GM18526 (cell line): ENCODE measurements around the gene PCNT.

ENCODE experiments used
- POLR2A ChIP-seq: IDR thresholded peaks from 3 replicates; pipeline ENCODE4 v1.6.1; 2011; ENCODE audit not compliant: insufficient read length; ENCODE audit errors: extremely low read depth

Gene PCNT

DNA sequence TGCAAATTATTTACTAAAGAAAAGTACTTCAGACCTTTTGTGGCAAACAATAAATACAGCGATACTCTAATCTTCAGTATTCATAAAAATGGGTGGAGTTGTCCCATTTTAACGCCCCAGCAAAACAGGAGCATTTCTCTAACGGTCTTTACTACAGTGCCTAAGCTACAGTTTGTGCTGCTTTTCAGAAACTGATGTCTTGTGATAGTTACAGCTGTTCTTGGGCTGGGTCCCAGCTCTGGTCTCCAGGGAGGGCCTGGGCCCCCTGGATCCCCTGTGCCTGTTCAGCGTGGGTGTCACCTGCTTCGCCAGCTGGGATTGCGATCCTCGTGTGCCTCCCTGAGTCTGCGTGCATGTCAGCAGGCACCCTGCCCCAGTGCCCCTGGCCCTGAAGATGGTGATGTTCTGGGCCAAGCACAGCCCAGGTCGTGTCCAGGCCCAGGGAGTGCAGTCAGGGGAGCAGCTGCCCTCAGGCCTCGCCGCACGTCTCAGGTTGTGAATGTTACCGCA, 70.7 kb downstream of the PCNT start:
- TF ChIP-seq POLR2A = no peak

DNA sequence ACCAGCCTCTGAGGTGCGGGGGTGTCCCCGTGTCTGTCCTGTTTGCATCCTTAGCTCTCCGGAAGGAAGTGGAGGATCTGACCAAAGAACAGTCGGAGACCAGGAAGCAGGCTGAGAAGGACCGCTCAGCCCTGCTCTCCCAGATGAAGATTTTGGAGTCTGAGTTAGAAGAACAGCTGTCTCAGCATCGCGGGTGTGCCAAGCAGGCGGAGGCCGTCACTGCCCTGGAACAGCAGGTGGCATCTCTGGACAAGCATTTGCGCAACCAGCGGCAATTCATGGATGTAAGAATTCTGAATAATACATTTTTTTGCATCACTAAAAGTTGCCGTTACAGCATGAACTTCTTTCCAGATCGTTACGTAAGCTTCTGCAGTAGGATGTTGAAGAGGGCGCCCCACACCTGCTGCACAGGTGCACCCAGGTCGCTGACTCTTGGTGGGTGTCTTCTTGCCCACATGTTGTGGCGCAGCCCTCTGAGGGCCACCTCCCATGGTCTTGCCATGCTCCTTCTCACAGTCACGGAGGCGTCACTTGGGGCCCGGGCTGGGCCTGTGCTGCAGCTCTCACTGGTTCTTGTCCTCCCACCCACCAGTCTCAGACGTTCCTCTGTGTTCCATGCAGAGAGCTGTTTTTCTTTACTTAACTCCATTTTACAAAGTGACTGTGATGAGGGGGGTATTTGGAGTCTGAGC, 73.4 kb downstream of the PCNT start:
- no peak for TF ChIP-seq POLR2A

DNA sequence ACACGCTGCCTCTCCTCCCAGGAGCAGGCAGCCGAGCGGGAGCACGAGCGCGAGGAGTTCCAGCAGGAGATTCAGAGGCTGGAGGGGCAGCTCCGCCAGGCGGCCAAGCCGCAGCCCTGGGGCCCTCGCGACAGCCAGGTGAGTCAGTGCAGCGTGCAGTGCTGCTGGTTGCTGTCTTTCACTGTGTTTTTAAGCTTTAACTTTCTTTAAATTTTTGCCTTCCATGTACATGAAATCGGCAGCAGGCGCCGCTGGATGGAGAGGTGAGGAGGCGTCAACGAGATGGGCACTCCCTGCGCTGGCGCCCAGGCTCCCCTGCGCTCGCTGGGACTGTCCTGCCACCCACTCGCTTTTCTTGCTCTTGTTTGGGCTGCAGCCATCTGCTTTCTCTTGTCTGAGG, 74.0 kb downstream of the PCNT start:
- no peak for TF ChIP-seq POLR2A

DNA sequence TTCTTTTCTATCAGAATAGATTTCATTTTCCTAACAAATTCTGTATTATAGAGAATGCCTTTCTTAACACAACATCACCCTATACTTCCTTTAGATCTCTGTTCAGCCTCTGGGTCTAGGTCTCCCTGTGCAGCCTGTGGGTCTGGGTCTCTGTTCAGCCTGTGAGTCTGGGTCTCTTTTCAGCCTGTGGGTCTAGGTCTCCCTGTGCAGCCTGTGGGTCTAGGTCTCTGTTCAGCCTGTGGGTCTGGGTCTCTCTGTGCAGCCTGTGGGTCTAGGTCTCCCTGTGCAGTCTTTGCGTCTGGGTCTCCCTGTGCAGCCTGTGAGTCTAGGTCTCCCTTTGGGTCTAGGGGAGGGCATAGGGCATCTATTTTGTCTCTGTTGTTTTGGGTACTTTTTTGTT, 75.2 kb downstream of the PCNT start:
- no peak for TF ChIP-seq POLR2A

DNA sequence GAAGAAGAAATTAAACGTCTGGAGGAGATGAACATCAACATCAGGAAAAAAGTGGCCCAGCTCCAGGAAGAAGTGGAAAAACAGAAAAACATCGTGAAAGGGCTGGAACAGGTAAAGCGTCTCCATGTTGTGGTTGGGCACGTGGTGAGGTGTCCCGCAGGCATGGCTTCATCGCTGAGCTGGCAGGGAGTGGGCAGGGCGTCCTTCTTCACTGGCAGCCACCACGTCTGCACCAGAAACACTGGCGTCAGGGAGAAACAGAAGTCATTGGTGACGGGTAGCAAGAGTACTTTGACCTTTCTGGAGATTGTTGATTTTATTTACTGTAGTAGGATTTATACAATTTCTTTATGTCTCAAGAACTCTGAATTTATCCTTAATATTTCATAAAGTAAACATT, 75.7 kb downstream of the PCNT start:
- TF ChIP-seq POLR2A = no peak

DNA sequence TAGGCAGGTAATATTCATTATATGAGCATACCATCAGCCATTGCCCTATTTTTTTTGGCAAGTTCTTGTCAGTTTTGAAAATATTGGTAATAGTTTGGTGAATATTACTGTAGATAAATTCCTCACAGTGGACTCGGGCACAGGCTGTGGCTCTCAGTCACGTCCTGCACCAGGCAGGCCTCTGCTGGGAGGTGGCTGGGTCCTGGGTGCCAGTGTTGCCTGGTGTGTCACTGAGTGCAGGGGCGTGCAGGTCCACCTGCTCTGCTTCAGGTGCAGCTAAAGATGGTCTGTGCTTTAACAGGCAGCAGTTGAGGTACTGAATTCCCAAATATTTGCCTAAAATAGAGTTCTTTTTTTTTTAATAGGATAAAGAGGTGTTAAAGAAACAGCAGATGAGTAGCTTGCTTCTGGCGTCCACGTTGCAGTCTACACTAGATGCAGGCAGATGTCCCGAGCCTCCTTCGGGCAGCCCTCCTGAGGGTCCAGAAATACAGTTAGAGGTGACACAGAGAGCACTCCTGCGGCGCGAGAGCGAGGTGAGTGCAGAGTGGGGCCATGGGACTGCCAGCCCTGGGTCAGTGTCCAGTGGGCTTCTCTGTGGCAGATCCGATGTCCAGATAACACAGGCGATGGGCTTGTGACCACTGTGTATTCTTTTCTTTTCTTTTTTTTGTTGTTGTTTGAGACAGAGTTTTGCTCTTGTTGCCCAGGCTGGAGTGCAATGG, 77.4 kb downstream of the PCNT start:
- no peak for TF ChIP-seq POLR2A

DNA sequence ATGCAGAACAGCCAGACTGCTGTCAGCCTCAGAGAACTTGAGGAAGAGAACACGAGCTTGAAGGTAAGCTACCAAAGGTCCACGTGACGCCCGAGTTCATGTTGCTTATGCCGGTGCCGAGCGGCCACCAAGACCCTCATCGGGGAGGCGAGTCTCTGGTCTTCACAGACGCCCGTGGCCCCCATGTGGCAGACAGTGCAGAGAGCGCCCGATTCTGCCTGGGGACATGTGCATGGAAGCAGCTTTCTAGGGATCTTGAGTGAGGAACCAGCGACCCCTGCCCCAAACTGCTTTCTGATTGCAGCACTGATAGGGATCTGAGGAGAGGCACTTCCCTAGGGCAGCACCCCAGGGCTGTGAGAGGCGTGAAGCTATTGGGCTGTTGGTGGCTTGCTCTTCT, 78.5 kb downstream of the PCNT start:
- TF ChIP-seq POLR2A = no peak

DNA sequence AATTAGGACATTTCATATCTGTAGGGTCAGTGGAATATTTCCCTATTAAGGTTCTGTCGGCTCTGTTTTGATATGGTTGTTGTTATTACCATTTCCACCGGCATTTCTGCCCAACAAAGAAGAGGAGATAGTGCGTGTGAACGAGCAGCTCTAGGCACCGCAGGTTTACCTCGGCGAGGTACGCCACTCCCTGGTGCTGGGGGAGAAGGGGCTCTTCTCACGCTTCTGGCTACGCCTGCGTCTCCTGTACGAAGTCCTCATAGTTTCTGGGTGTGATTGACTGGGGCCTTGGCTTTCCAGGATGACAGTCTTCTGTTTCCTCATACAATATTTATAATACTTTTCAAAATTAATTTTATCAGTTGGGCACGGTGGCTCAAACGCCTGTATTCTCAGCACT, 80.3 kb downstream of the PCNT start:
- TF ChIP-seq POLR2A = no peak

DNA sequence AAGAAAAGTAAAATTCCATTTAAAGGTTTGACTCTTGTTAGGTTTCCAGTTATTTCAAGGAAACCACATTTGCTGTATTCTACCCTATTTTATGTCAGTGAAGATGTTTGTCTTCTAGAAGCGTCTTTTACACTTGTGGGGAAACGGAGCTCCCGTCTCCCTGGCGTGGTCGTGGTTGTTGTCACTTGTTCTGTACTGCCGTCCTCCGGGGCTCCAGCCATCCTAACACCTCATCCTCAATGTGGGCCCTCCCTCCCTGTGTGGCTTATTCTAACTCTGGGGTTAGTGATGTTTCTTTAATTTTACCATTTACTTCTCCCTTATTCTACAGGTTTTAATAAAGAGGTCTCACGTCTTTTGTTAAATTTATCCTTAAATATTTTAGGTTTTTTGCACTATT, 82.0 kb downstream of the PCNT start:
- TF ChIP-seq POLR2A = no peak

DNA sequence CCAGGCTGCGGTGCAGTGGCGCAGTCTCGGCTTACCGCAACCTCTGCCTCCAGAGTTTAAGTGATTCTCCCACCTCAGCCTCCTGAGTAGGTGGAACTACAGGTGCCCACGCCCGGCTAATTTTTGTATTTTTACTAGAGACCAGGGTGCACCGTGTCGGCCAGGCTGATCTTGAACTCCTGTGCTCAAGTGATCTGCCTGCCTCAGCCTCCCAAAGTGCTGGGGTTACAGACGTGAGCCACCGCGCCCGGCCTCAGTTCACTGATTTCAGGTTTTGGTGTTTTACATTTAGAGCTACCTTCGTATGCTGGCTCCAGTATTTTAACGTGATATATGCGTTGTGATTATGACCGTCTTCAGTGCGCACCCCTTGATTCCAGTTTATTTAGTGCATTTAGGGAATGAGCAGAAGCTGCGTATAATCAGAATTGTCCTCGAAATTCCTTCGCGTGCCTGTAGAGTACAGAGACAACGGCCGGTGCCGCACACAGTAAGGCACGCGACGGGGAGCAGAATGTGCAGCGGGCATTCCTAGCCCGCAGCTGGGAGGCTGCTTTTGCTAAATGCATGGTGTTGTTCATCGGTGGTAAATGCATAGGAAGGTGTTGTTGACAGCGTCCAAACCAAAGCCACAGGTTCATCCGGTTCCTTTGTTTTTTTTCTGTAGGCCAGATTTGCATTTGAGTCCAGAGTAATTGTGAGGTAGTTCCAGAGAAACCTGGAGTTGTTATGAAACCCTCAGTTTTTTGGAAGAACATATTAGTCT, 85.9 kb downstream of the PCNT start:
- no peak for TF ChIP-seq POLR2A

DNA sequence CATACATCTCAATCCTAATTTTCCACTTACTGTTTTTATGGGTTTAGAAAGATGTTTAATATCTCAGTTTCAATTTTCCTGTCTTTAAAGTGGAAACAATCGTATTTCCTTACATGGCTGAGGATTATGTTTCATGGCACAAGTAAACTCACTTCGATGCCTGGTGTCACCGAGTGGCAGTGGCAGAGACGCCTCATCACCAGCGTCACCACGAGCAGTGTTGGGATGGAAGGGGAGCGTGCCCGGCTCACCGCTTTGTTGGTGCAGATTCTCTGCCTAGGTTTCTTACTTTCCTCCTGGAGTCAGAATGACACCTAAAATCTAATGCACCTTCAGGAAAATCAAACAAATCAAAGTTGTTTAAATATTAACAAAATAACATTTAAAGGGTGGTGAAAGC, 86.6 kb downstream of the PCNT start:
- TF ChIP-seq POLR2A = no peak

DNA sequence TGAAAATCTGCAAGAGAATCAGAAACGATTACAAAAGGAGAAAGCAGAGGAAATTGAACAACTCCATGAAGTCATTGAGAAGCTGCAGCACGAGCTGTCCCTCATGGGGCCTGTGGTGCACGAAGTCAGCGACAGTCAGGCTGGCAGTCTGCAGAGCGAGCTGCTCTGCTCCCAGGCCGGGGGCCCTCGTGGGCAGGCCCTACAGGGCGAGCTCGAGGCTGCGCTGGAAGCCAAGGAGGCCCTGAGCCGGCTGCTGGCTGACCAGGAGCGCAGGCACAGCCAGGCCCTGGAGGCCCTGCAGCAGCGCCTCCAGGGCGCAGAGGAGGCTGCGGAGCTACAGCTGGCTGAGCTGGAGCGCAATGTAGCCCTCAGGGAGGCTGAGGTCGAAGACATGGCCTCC, 87.3 kb downstream of the PCNT start:
- TF ChIP-seq POLR2A = no peak

DNA sequence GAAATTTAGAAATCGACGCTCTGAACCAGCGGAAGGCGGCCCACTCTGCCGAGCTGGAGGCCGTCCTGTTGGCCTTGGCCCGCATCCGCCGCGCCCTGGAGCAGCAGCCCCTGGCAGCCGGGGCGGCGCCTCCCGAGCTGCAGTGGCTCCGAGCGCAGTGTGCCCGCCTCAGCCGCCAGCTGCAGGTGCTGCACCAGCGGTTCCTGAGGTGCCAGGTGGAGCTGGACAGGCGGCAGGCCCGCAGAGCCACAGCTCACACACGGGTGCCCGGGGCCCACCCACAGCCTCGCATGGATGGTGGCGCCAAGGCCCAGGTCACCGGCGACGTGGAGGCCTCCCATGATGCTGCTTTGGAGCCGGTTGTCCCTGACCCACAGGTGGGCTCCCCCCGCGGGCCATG, 87.7 kb downstream of the PCNT start:
- no peak for TF ChIP-seq POLR2A

DNA sequence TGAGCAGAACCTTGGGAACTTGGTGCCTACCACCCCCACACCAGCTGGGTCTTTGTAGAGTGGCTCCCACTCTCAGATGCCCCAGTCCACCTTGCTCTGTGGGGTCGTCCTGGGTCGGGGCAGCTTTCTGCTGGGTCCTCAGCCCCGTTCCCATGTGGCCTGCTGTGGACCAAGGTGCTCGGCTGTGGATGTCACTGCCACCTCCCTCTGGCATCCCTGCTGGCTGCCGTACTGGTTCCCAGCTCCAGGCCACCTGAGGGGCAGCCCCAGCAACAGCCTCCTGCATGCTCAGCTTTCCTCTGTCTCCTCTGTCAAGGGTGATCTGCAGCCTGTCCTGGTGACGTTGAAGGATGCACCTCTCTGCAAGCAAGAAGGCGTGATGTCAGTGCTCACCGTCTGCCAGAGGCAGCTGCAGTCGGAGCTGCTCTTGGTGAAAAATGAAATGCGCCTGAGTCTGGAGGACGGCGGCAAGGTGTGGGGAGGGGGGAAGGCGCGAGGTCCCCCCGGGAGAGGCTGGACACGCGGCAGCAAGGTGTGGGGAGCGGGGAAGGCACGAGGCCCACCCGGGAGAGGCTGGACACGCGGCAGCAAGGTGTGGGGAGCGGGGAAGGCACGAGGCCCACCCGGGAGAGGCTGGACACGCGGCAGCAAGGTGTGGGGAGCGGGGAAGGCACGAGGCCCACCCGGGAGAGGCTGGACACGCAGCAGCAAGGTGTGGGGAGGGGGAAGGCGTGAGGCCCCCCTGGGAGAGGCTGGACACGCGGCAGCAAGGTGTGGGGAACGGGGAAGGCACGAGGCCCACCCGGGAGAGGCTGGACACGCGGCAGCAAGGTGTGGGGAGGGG, 88.8 kb downstream of the PCNT start:
- no peak for TF ChIP-seq POLR2A

DNA sequence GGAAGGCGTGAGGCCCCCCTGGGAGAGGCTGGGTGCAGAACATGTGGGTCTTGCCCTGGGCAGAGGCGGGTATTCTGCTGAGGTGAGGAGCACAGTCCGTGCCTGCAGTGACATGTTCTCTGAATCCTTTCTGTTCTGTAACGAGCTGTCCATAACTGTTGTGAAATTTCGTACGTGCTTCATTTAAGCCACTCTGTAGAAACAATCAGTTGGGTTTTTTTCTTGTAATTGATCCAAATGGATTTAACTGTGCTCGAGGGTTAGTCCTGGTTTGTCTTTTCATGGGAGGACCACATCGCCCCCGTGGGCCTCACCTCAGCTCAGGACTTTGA, 89.4 kb downstream of the PCNT start:
- TF ChIP-seq POLR2A = no peak

DNA sequence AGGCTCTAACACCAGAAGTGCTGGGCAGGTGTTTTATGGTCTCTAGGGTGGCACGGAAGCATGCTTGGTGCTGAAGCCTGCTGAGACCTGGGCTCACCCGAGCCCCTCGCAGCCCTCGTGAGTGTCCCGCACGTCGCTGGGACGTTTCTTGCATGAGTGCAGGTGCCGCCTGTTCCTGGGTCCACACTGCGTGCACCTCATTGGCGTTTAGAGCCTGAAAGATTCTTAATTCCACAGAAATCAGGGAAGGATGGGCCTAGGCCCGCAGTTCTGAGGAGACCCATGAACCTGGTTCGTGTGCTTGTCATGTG, 91.0 kb downstream of the PCNT start:
- TF ChIP-seq POLR2A = no peak

DNA sequence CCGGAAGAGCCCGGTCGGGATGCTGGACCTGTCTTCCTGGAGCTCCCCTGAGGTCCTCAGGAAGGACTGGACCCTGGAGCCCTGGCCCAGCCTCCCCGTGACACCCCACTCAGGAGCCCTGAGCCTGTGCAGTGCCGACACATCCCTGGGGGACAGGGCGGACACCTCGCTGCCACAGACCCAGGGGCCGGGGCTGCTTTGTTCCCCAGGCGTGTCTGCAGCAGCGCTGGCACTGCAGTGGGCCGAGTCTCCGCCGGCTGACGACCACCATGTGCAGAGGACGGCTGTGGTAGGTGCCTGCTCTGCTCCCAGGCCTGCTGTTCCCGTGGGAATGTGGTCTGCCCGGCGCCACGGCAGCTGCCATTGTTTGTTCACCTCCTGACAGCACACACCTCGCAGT, 92.6 kb downstream of the PCNT start:
- TF ChIP-seq POLR2A = no peak
